ENCODE data around the gene EHBP1L1. TPM values are rescaled to one million over a fixed set of nuclear protein-coding genes. Genes with fewer than 3 reads are reported as not detected.

The EHBP1L1 gene
- total RNA-seq, 1 donor: 58.6 TPM

GRCh38 chr11:65639623-65640482 is 64.0 kb downstream of the EHBP1L1 start:
- Histone ChIP-seq H3K4me1 (ENCODE audit: insufficient read depth, low read length) (peaks cover 15% of the 10 kb centered on the region), H3K4me2 (ENCODE audit: insufficient read depth, low read length) (no peak overlapping the region), H2AFZ (ENCODE audit: low read length) (no peak overlapping the region), H3K27me3 (ENCODE audit: insufficient read depth, low read length) (no peaks in the 10 kb centered on the region), H3K9me3 (ENCODE audit: low read depth, low read length) (no peaks in the 10 kb centered on the region), H3K4me3 (ENCODE audit: insufficient read depth, low read length) (no peak overlapping the region), H3K79me2 (ENCODE audit: insufficient read depth, low read length) (peaks cover 9% of the 10 kb centered on the region), H4K20me1 (ENCODE audit: insufficient read depth, low read length) (peaks cover 16% of the 10 kb centered on the region), H3K36me3 (ENCODE audit: insufficient read depth, low read length) (peaks cover 27% of the 10 kb centered on the region), H3K27ac (ENCODE audit: low read depth, low read length) (no peak overlapping the region)
- peak; percentile 83 for DNase-seq (ENCODE audit: insufficient read length, low spot score, missing footprints)
- no peak for TF ChIP-seq CTCF (IDR thresholded peaks at IDR 0.05; ENCODE audit: extremely low read depth, low read depth, low read length)

GRCh38 chr11:65640483-65641296 is 64.8 kb downstream of the EHBP1L1 start:
- Histone ChIP-seq H2AFZ (ENCODE audit: low read length) (no peak overlapping the region), H3K4me3 (ENCODE audit: insufficient read depth, low read length) (no peak overlapping the region), H3K36me3 (ENCODE audit: insufficient read depth, low read length) (peaks cover 18% of the 10 kb centered on the region)

GRCh38 chr11:65641297-65642013 is 65.6 kb downstream of the EHBP1L1 start:
- H3K27ac ChIP-seq (ENCODE audit: low read depth, low read length): no peak overlapping the region
- H3K79me2 ChIP-seq (ENCODE audit: insufficient read depth, low read length): peaks cover 9% of the 10 kb centered on the region
- no peak for DNase-seq (ENCODE audit: insufficient read length, low spot score, missing footprints)
- TF ChIP-seq CTCF (IDR thresholded peaks at IDR 0.05; ENCODE audit: extremely low read depth, low read depth, low read length): no peak
- H3K36me3 ChIP-seq (ENCODE audit: insufficient read depth, low read length): peaks cover 11% of the 10 kb centered on the region
- H2AFZ ChIP-seq (ENCODE audit: low read length): no peak overlapping the region
- peaks cover 16% of the 10 kb centered on the region for H4K20me1 ChIP-seq (ENCODE audit: insufficient read depth, low read length)
- H3K4me3 ChIP-seq (ENCODE audit: insufficient read depth, low read length): no peak overlapping the region
- no peaks in the 10 kb centered on the region for H3K9me3 ChIP-seq (ENCODE audit: low read depth, low read length)
- H3K4me2 ChIP-seq (ENCODE audit: insufficient read depth, low read length): no peak overlapping the region
- peaks cover 19% of the 10 kb centered on the region for H3K4me1 ChIP-seq (ENCODE audit: insufficient read depth, low read length)
- no peaks in the 10 kb centered on the region for H3K27me3 ChIP-seq (ENCODE audit: insufficient read depth, low read length)

More at GRCh38 chr11:65640483-65641296, 64.8 kb downstream of the EHBP1L1 start:
- H3K4me1 ChIP-seq (ENCODE audit: insufficient read depth, low read length): peaks cover 18% of the 10 kb centered on the region
- no peak overlapping the region for H3K27ac ChIP-seq (ENCODE audit: low read depth, low read length)
- no peaks in the 10 kb centered on the region for H3K27me3 ChIP-seq (ENCODE audit: insufficient read depth, low read length)
- no peaks in the 10 kb centered on the region for H3K9me3 ChIP-seq (ENCODE audit: low read depth, low read length)
- peaks cover 9% of the 10 kb centered on the region for H3K79me2 ChIP-seq (ENCODE audit: insufficient read depth, low read length)
- peaks cover 16% of the 10 kb centered on the region for H4K20me1 ChIP-seq (ENCODE audit: insufficient read depth, low read length)
- no peak for TF ChIP-seq CTCF (IDR thresholded peaks at IDR 0.05; ENCODE audit: extremely low read depth, low read depth, low read length)
- H3K4me2 ChIP-seq (ENCODE audit: insufficient read depth, low read length): no peak overlapping the region
- no peak for DNase-seq (ENCODE audit: insufficient read length, low spot score, missing footprints)

Small RNA genes lying within 50 kb of the gene (small RNA-seq; reads per million reads assigned to genes)
- gene AP001362.1 (not detected), gene MIR4690 (not detected)

Other genes with a start within 250 kb of the EHBP1L1 start
- 44.2 and 48.1 TPM in 2 replicates for gene DPF2, start 242.2 kb upstream of the EHBP1L1 start, total RNA-seq
- not detected in 2 replicates for gene TIGD3, start 221.3 kb upstream of the EHBP1L1 start, total RNA-seq
- 4.1 and 4.3 TPM in 2 replicates for gene SLC25A45, start 193.4 kb upstream of the EHBP1L1 start, total RNA-seq
- 62.2 and 78.2 TPM in 2 replicates for gene FRMD8, start 189.4 kb upstream of the EHBP1L1 start, total RNA-seq
- 818 and 1,122 TPM in 2 replicates for gene NEAT1, start 153.3 kb upstream of the EHBP1L1 start, total RNA-seq
- gene MALAT1, start 77.0 kb upstream of the EHBP1L1 start, total RNA-seq: 19,002 and 21,612 TPM in 2 replicates
- gene SCYL1, start 51.0 kb upstream of the EHBP1L1 start, total RNA-seq: 109 and 115 TPM in 2 replicates
- gene LTBP3, start 17.7 kb upstream of the EHBP1L1 start, total RNA-seq: 40.7 and 41.6 TPM in 2 replicates
- gene ZNRD2, start 5.6 kb upstream of the EHBP1L1 start, total RNA-seq: 37.1 and 42.3 TPM in 2 replicates
- 31.5 and 36.2 TPM in 2 replicates for gene FAM89B, start 3.5 kb upstream of the EHBP1L1 start, total RNA-seq
- gene KCNK7, start 19.7 kb downstream of the EHBP1L1 start, total RNA-seq: 0.29 TPM in 1 of 2 replicates, not detected in the other
- 19.4 and 21.4 TPM in 2 replicates for gene MAP3K11, start 38.2 kb downstream of the EHBP1L1 start, total RNA-seq
- gene PCNX3, start 39.7 kb downstream of the EHBP1L1 start, total RNA-seq: 26.5 and 27.9 TPM in 2 replicates
- gene SIPA1, start 62.0 kb downstream of the EHBP1L1 start, total RNA-seq: 12.7 and 15.2 TPM in 2 replicates
- gene RELA, start 86.9 kb downstream of the EHBP1L1 start, total RNA-seq: 29.2 and 31.8 TPM in 2 replicates
- 37.4 and 44.2 TPM in 2 replicates for gene KAT5, start 136.2 kb downstream of the EHBP1L1 start, total RNA-seq
- gene RNASEH2C, start 144.7 kb downstream of the EHBP1L1 start, total RNA-seq: 27.4 and 27.9 TPM in 2 replicates
- 15.3 and 18.1 TPM in 2 replicates for gene AP5B1, start 204.9 kb downstream of the EHBP1L1 start, total RNA-seq
- not detected in 2 replicates for gene OVOL1, start 211.0 kb downstream of the EHBP1L1 start, total RNA-seq

Data from osteoblast (primary cell).